HCT116 (cell line): Measurements from ENCODE around the gene TCEANC.

ENCODE experiments used
- CTCF ChIP-seq, 3 experiments: fragments of 200-600 bp in 1 of 3; sonication (generic) in 1 of 3; IDR thresholded peaks in 2 of 3; conservative IDR thresholded peaks in 1 of 3; 2 replicates each; pipeline ENCODE4 v1.5.1; 2012 to 2017; ENCODE audit warnings: low read depth in 2 of 3, low read length in 2 of 3, antibody characterized with exemption in 1 of 3, borderline replicate concordance in 1 of 3, control low read depth in 1 of 3, mild to moderate bottlenecking in 1 of 3, mixed read lengths in 1 of 3, mixed run types in 1 of 3, moderate library complexity in 1 of 3; ENCODE audit not compliant: insufficient read depth in 1 of 3
- EGR1 ChIP-seq: IDR thresholded peaks from 2 replicates; pipeline ENCODE4 v1.6.1; 2012; ENCODE audit warnings: low read depth
- FOSL1 ChIP-seq: IDR thresholded peaks from 2 replicates; pipeline ENCODE4 v1.6.1; 2012; ENCODE audit warnings: low read depth
- JUND ChIP-seq: IDR thresholded peaks from 2 replicates; pipeline ENCODE4 v1.6.1; 2012
- MAX ChIP-seq: IDR thresholded peaks from 2 replicates; pipeline ENCODE4 v1.6.1; 2012
- POLR2AphosphoS5 ChIP-seq: IDR thresholded peaks from 2 replicates; pipeline ENCODE4 v1.6.1; 2011; ENCODE audit warnings: mild to moderate bottlenecking, low read depth, low read length, moderate library complexity
- REST ChIP-seq: IDR thresholded peaks from 2 replicates; pipeline ENCODE4 v1.6.1; 2012; ENCODE audit warnings: low read depth
- SIN3A ChIP-seq: IDR thresholded peaks from 2 replicates; pipeline ENCODE4 v1.6.1; 2012; ENCODE audit warnings: low read depth

- TF ChIP-seq MAX (no peak), JUND (no peak), CTCF (IDR thresholded peaks at IDR 0.05 in 2 of 3, conservative IDR thresholded peaks at IDR 0.05 in 1 of 3; ENCODE audit: borderline replicate concordance in 1 of 3, insufficient read depth in 1 of 3, low read depth in 2 of 3, low read length in 2 of 3) (peak; percentile 54 to 67 (median 65)), SIN3A (no peak), EGR1 (no peak), FOSL1 (no peak), REST (no peak), POLR2AphosphoS5 (no peak)
Observed at GRCh38 chrX:13646154-13646549, 6.8 kb upstream of the TCEANC start.
